H1 (cell line): ENCODE data around the gene TUBD1. TPM values are rescaled to one million over a fixed set of nuclear protein-coding genes. Genes with fewer than 3 reads are reported as not detected.

Source experiments
- CTCF ChIA-PET: fragments of 300-600 bp; sonication (Branson Sonifier 250); formaldehyde crosslinking; loops from one replicate; lab custom pipeline; 2021; ENCODE audit not compliant: partially characterized antibody; lab: Charles Lee
- POLR2A ChIA-PET: fragments of 300-600 bp; sonication (Branson Sonifier 250); formaldehyde crosslinking; loops from one replicate; lab custom pipeline; 2021; ENCODE audit warnings: inconsistent platforms; ENCODE audit not compliant: partially characterized antibody; lab: Charles Lee
- DNase-seq, 2 experiments: peaks; one replicate each; pipeline versions ENCODE4 v3.0.0 to v3.0.0-alpha.2; 2010 to 2022; ENCODE audit warnings: low spot score in 2 of 2, low read depth in 1 of 2, mixed read lengths in 1 of 2
- FAIRE-seq: peaks from 2 replicates; lab custom pipeline; 2011; peaks lifted over from hg19 to GRCh38; lab: Jason Lieb, UNC
- H2AFZ ChIP-seq: 2 replicates; pipeline ENCODE4 v1.8.1; 2012; ENCODE audit warnings: low read length, inconsistent platforms
- H2AK5ac ChIP-seq: 2 replicates; pipeline ENCODE4 v1.6.1; 2013; ENCODE audit warnings: low read depth, low read length
- H2BK120ac ChIP-seq: replicated peaks from 2 replicates; pipeline ENCODE3; 2013; ENCODE audit warnings: low read depth, low read length, inconsistent platforms
- H2BK12ac ChIP-seq: 2 replicates; pipeline ENCODE4 v1.6.1; 2013; ENCODE audit warnings: low read depth, low read length
- H2BK15ac ChIP-seq: 2 replicates; pipeline ENCODE4 v1.6.1; 2013; ENCODE audit warnings: low read length
- H2BK20ac ChIP-seq: 2 replicates; pipeline ENCODE4 v1.6.1; 2013; ENCODE audit warnings: low read length
- H2BK5ac ChIP-seq: 2 replicates; pipeline ENCODE4 v1.6.1; 2013; ENCODE audit warnings: low read depth, low read length
- H3K14ac ChIP-seq: 2 replicates; pipeline ENCODE4 v1.6.1; 2013; ENCODE audit warnings: inconsistent platforms; ENCODE audit not compliant: insufficient read length
- H3K18ac ChIP-seq: 2 replicates; pipeline ENCODE4 v1.6.1; 2013; ENCODE audit warnings: low read length; ENCODE audit errors: extremely low read depth
- H3K23ac ChIP-seq: 2 replicates; pipeline ENCODE4 v1.6.1; 2013; ENCODE audit warnings: inconsistent platforms; ENCODE audit not compliant: insufficient read length
- H3K23me2 ChIP-seq: 2 replicates; pipeline ENCODE4 v1.6.1; 2013; ENCODE audit warnings: low read depth, low read length
- H3K27ac ChIP-seq: 2 replicates; pipeline ENCODE4 v1.6.1; 2011; ENCODE audit warnings: low read depth, low read length, inconsistent platforms
- H3K27me3 ChIP-seq, 4 experiments: replicated peaks in 1 of 4; 1 replicate in 1 of 4; 2 replicates in 3 of 4; pipeline versions ENCODE4 v1.6.1 to v1.8.1; 2011 to 2013; ENCODE audit warnings: low read length in 3 of 4, mild to moderate bottlenecking in 3 of 4, inconsistent platforms in 2 of 4, mixed read lengths in 2 of 4, moderate library complexity in 1 of 4; ENCODE audit not compliant: control insufficient read depth in 3 of 4, insufficient read depth in 3 of 4; ENCODE audit errors: extremely low read depth in 1 of 4
- H3K36me3 ChIP-seq, 4 experiments: 2 replicates each; pipeline versions ENCODE4 v1.6.1 to v1.8.1; 2011 to 2013; ENCODE audit warnings: mild to moderate bottlenecking in 4 of 4, low read length in 3 of 4, moderate library complexity in 2 of 4, control low read depth in 1 of 4, inconsistent platforms in 1 of 4; ENCODE audit not compliant: insufficient read depth in 4 of 4, control insufficient read depth in 2 of 4
- H3K4ac ChIP-seq: replicated peaks from 2 replicates; pipeline ENCODE3; 2013; ENCODE audit warnings: low read length, low read depth, mixed read lengths, inconsistent platforms; ENCODE audit not compliant: insufficient read length
- H3K4me1 ChIP-seq, 4 experiments: replicated peaks in 1 of 4; 1 replicate in 1 of 4; 2 replicates in 3 of 4; pipeline versions ENCODE4 v1.6.1 to v1.8.1; 2011 to 2013; ENCODE audit warnings: low read length in 3 of 4, inconsistent platforms in 2 of 4, mixed read lengths in 1 of 4; ENCODE audit not compliant: insufficient read depth in 4 of 4, control insufficient read depth in 3 of 4
- H3K4me2 ChIP-seq, 2 experiments: 2 replicates each; pipeline versions ENCODE4 v1.6.1 to v1.8.1; 2011 to 2013; ENCODE audit warnings: low read depth in 2 of 2, low read length in 2 of 2, control low read depth in 1 of 2, inconsistent platforms in 1 of 2, mild to moderate bottlenecking in 1 of 2; ENCODE audit not compliant: insufficient read depth in 1 of 2
- H3K4me3 ChIP-seq, 4 experiments: fragments of 200-600, 300-600 bp in 1 of 4; sonication (generic), shearing (Covaris generic), sonication (Bioruptor Twin) in 1 of 4; 2 replicates each; pipeline versions ENCODE4 v1.5.1 to v1.8.1; 2011 to 2016; ENCODE audit warnings: low read length in 4 of 4, low read depth in 3 of 4, control low read depth in 2 of 4, inconsistent platforms in 2 of 4, mild to moderate bottlenecking in 2 of 4, mixed read lengths in 1 of 4, moderate library complexity in 1 of 4; ENCODE audit not compliant: insufficient read depth in 2 of 4; ENCODE audit errors: extremely low read depth in 1 of 4
- H3K56ac ChIP-seq: replicated peaks from 2 replicates; pipeline ENCODE3; 2013; ENCODE audit warnings: low read depth, mild to moderate bottlenecking, mixed read lengths, low read length, inconsistent platforms; ENCODE audit not compliant: insufficient read length
- H3K79me1 ChIP-seq: 2 replicates; pipeline ENCODE4 v1.6.1; 2013; ENCODE audit warnings: low read depth, low read length, control low read depth
- H3K79me2 ChIP-seq, 2 experiments: 2 replicates each; pipeline versions ENCODE4 v1.6.1 to v1.8.1; 2012 to 2013; ENCODE audit warnings: low read length in 2 of 2, mild to moderate bottlenecking in 2 of 2, inconsistent platforms in 1 of 2; ENCODE audit not compliant: insufficient read depth in 2 of 2, control insufficient read depth in 1 of 2
- H3K9ac ChIP-seq, 4 experiments: replicated peaks in 1 of 4; 1 replicate in 1 of 4; 2 replicates in 3 of 4; pipeline versions ENCODE4 v1.6.1 to v1.8.1; 2011 to 2013; ENCODE audit warnings: low read depth in 3 of 4, low read length in 3 of 4, control low read depth in 2 of 4, mild to moderate bottlenecking in 2 of 4, moderate library complexity in 2 of 4, inconsistent platforms in 1 of 4; ENCODE audit errors: extremely low read depth in 1 of 4
- H3K9me3 ChIP-seq, 2 experiments: 2 replicates each; pipeline versions ENCODE4 v1.6.1 to v1.8.1; 2012 to 2013; ENCODE audit warnings: mild to moderate bottlenecking in 2 of 2, moderate library complexity in 2 of 2, control low read depth in 1 of 2, inconsistent platforms in 1 of 2, low read depth in 1 of 2, low read length in 1 of 2, mixed read lengths in 1 of 2; ENCODE audit not compliant: insufficient read depth in 2 of 2
- H4K20me1 ChIP-seq, 2 experiments: replicated peaks in 1 of 2; 2 replicates each; pipeline versions ENCODE3 to v1.8.1; 2011 to 2013; ENCODE audit warnings: inconsistent platforms in 2 of 2, low read length in 2 of 2, mild to moderate bottlenecking in 1 of 2; ENCODE audit not compliant: insufficient read depth in 2 of 2, control insufficient read depth in 1 of 2
- H4K5ac ChIP-seq: 2 replicates; pipeline ENCODE4 v1.6.1; 2013; ENCODE audit warnings: low read length, low read depth, mixed read lengths, inconsistent platforms; ENCODE audit not compliant: insufficient read length
- H4K8ac ChIP-seq: 2 replicates; pipeline ENCODE4 v1.8.0; 2013; ENCODE audit warnings: mild to moderate bottlenecking, moderate library complexity, low read length, inconsistent platforms; ENCODE audit not compliant: insufficient read depth; ENCODE audit errors: extremely low read depth
- H4K91ac ChIP-seq: replicated peaks from 2 replicates; pipeline ENCODE3; 2013; ENCODE audit warnings: low read length, mixed read lengths, inconsistent platforms; ENCODE audit not compliant: insufficient read length
- CEBPB ChIP-seq: IDR thresholded peaks from 2 replicates; pipeline ENCODE4 v1.6.1; 2012; ENCODE audit warnings: low read depth, low read length
- POLR2AphosphoS5 ChIP-seq: IDR thresholded peaks from 2 replicates; pipeline ENCODE4 v1.6.1; 2011; ENCODE audit warnings: low read depth, low read length
- RAD21 ChIP-seq, 2 experiments: IDR thresholded peaks in 1 of 2; conservative IDR thresholded peaks in 1 of 2; 2 replicates each; pipeline ENCODE4 v1.6.1; 2011; ENCODE audit warnings: low read depth in 2 of 2, low read length in 2 of 2, improper control_type of control experiment in 1 of 2, inconsistent platforms in 1 of 2, mild to moderate bottlenecking in 1 of 2, moderate library complexity in 1 of 2
- TAF7 ChIP-seq: optimal IDR thresholded peaks from 2 replicates; pipeline ENCODE3; 2011; ENCODE audit warnings: low read depth, mild to moderate bottlenecking, inconsistent platforms, low read length, moderate library complexity, borderline replicate concordance
- YY1 ChIP-seq: IDR thresholded peaks from 2 replicates; pipeline ENCODE4 v1.6.1; 2011; ENCODE audit warnings: low read depth, mild to moderate bottlenecking, low read length
- WGBS, 2 experiments: shearing (Covaris generic) in 1 of 2; methylation state at CpG; one replicate each; pipeline versions ENCODE4 v1.1.6 to v1.1.7; 2013 to 2015; ENCODE audit warnings: low lambda C conversion rate in 2 of 2, mixed read lengths in 2 of 2, inconsistent platforms in 1 of 2, low coverage in 1 of 2, missing lambda C conversion rate in 1 of 2; ENCODE audit not compliant: insufficient replicate concordance in 2 of 2, insufficient coverage in 1 of 2, insufficient read length in 1 of 2; ENCODE audit errors: extremely low coverage in 1 of 2, missing lambda C conversion rate in 1 of 2; 5-methylcytosine and 5-hydroxymethylcytosine counted together
- polyA plus RNA-seq, 7 experiments: library from polyadenylated mRNA; depleted of rRNA in 3 of 7; stranded (reverse) in 5 of 7; unstranded in 2 of 7; fragments of >200 nt in 5 of 7; fragments of 200-250 nt in 2 of 7; gene quantifications; 1 replicate in 5 of 7; 2 replicates in 1 of 7; 4 replicates in 1 of 7; pipeline versions ENCODE4 v1.2.1 to v1.2.3, GENCODE V29; 2011 to 2013; ENCODE audit warnings: missing spikeins in 2 of 7, mixed read lengths in 2 of 7
- total RNA-seq: library from RNA; stranded (reverse); fragmentation: NEBNext Ultra II Directional; extraction: Animal tissue kit (Norgen Biotek cat#: 25700); gene quantifications from 2 replicates; pipeline ENCODE4 v1.2.1, GENCODE V29; 2021
- TF ChIP-seq, protein P1 (sequence below): IDR thresholded peaks from 2 replicates; pipeline ENCODE4 v1.6.1; 2011; ENCODE audit warnings: low read depth, mild to moderate bottlenecking, low read length; ENCODE audit not compliant: insufficient read depth

TUBD1 gene
- total and polyA plus RNA-seq, 2 of the 8 experiments (the other 6 are each of a cell fraction or from before 2014, with no cell fraction given) = 9.1 to 17.5 TPM

DNA sequence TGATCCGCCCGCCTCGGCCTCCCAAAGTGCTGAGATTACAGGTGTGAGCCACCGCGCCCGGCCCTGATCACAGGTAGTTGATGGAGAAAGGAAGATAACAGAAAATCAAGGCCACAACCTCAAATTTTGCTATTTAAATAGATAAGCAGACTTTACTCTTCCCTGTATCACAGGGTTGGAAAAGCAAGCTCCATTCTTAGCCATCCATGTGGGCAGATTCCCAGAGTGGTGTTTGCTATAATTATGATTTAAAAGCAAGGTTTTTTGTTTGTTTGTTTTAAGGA, 44.4 kb downstream of the TUBD1 start:
- Histone ChIP-seq H3K56ac (no peak overlapping the region), H3K23me2 (no peaks in the 10 kb centered on the region), H3K27me3 (no peaks in the 10 kb centered on the region), H4K8ac (no peak overlapping the region), H2BK15ac (no peak overlapping the region), H3K23ac (no peak overlapping the region), H3K4me3 (no peak overlapping the region), H3K4me1 (peaks cover 7 to 15% (median 10%) of the 10 kb centered on the region in 4 experiments; a peak in 6 of 7 replicates), H3K14ac (no peak overlapping the region), H2BK20ac (no peak overlapping the region), H2BK12ac (no peak overlapping the region), H2AFZ (no peak overlapping the region), H4K20me1 (no peaks in the 10 kb centered on the region), H2AK5ac (no peak overlapping the region), H3K9me3 (no peaks in the 10 kb centered on the region), H3K4me2 (no peak overlapping the region), H3K4ac (no peak overlapping the region), H2BK120ac (no peak overlapping the region), H4K91ac (no peak overlapping the region), H2BK5ac (no peak overlapping the region), H3K27ac (no peak overlapping the region), H3K79me2 (no peaks in the 10 kb centered on the region), H4K5ac (no peak overlapping the region), H3K36me3 (no peaks in the 10 kb centered on the region), H3K9ac (no peak overlapping the region), H3K18ac (no peak overlapping the region), H3K79me1 (no peaks in the 10 kb centered on the region)
- DNase-seq (no peak), FAIRE-seq (no peak)
- TF ChIP-seq RAD21 (IDR thresholded peaks at IDR 0.05 in 1 of 2, conservative IDR thresholded peaks at IDR 0.05 in 1 of 2; ENCODE audit: low read depth in 2 of 2, low read length in 2 of 2) (no peak), CEBPB (no peak), POLR2AphosphoS5 (no peak), TAF7 (no peak), YY1 (no peak)
- TF ChIP-seq, protein P1, sequence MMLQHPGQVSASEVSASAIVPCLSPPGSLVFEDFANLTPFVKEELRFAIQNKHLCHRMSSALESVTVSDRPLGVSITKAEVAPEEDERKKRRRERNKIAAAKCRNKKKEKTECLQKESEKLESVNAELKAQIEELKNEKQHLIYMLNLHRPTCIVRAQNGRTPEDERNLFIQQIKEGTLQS = no peak
- ChIA-PET CTCF (interaction anchor here (0.7 to 2.2 kb wide), 4 partner anchors 9 to 94 kb away, joined by 3 to 8 read pairs (median 4); no protein-coding TSS in a partner anchor), POLR2A (no interaction called here)
- WGBS, 2 experiments = 90% methylated on average over 6 of the region's 6 CpGs; no CpG with 5 or more reads in 1 of the 2 experiments
